IMR-90 (cell line): ENCODE measurements around the gene TEX11. TPM values are rescaled to one million over a fixed set of nuclear protein-coding genes. Genes with fewer than 3 reads are reported as not detected.

Experiments used
- ATAC-seq: fragments of 200-7000 bp; cut with Tn5 transposase; 2 replicates; pipeline ENCODE4 v1.9.1; 2020; ENCODE audit warnings: low read depth, mild to moderate bottlenecking, moderate library complexity
- BruUV-seq: library from RNA; stranded (reverse); fragments of 400-500 nt; replicated peaks from 2 replicates; lab custom pipeline; 2021; lab: Mats Ljungman, UMichigan
- CTCF ChIA-PET: fragments of 300-600 bp; formaldehyde crosslinking; extraction: SDS; loops from one replicate; lab custom pipeline; 2021; ENCODE audit warnings: antibody characterized with exemption; lab: Yijun Ruan, JAX
- POLR2A ChIA-PET: fragments of 300-600 bp; sonication (Branson Sonifier 250); formaldehyde crosslinking; loops from one replicate; lab custom pipeline; 2022; ENCODE audit warnings: antibody characterized with exemption; ENCODE audit not compliant: unreplicated experiment; lab: Charles Lee
- DNase-seq: peaks from one replicate; pipeline ENCODE4 v3.0.0; 2013
- H2AFZ ChIP-seq: replicated peaks from 2 replicates; pipeline ENCODE3; 2013; ENCODE audit warnings: low read length, mild to moderate bottlenecking; ENCODE audit not compliant: poor library complexity
- H2AK5ac ChIP-seq: 2 replicates; pipeline ENCODE4 v1.6.1; 2013; ENCODE audit warnings: low read depth, low read length, inconsistent platforms
- H2AK9ac ChIP-seq: replicated peaks from 2 replicates; pipeline ENCODE3; 2013; ENCODE audit warnings: mild to moderate bottlenecking, low read depth, low read length, moderate library complexity; ENCODE audit not compliant: poor library complexity
- H2BK120ac ChIP-seq: 2 replicates; pipeline ENCODE4 v1.6.1; 2013; ENCODE audit warnings: low read depth, low read length, inconsistent platforms
- H2BK15ac ChIP-seq: 3 replicates; pipeline ENCODE4 v1.6.1; 2013; ENCODE audit warnings: low read depth, low read length, inconsistent platforms
- H2BK20ac ChIP-seq: 2 replicates; pipeline ENCODE4 v1.6.1; 2013; ENCODE audit warnings: low read depth, mild to moderate bottlenecking, inconsistent platforms, low read length, moderate library complexity
- H2BK5ac ChIP-seq: 2 replicates; pipeline ENCODE4 v1.6.1; 2013; ENCODE audit warnings: mild to moderate bottlenecking, low read depth, low read length, inconsistent platforms; ENCODE audit not compliant: poor library complexity, severe bottlenecking
- H3K14ac ChIP-seq: replicated peaks from 2 replicates; pipeline ENCODE4 v1.6.1; 2013; ENCODE audit warnings: low read depth, low read length, inconsistent platforms
- H3K18ac ChIP-seq: 2 replicates; pipeline ENCODE4 v1.6.1; 2013; ENCODE audit warnings: low read depth, low read length, control low read depth
- H3K23ac ChIP-seq: 2 replicates; pipeline ENCODE4 v1.6.1; 2013; ENCODE audit warnings: low read depth, low read length, inconsistent platforms
- H3K27ac ChIP-seq: 2 replicates; pipeline ENCODE4 v1.5.1; 2013; ENCODE audit warnings: mild to moderate bottlenecking, control low read depth, low read length; ENCODE audit not compliant: insufficient read depth
- H3K27me3 ChIP-seq: 2 replicates; pipeline ENCODE4 v1.6.1; 2013; ENCODE audit warnings: low read length; ENCODE audit not compliant: control insufficient read depth, insufficient read depth
- H3K36me3 ChIP-seq: 2 replicates; pipeline ENCODE4 v1.6.1; 2013; ENCODE audit warnings: low read length, mixed read lengths; ENCODE audit not compliant: control insufficient read depth, insufficient read depth
- H3K4ac ChIP-seq: 2 replicates; pipeline ENCODE4 v1.6.1; 2013; ENCODE audit warnings: low read depth, low read length, inconsistent platforms
- H3K4me1 ChIP-seq: 2 replicates; pipeline ENCODE4 v1.6.1; 2013; ENCODE audit warnings: low read length, mixed read lengths; ENCODE audit not compliant: control insufficient read depth, insufficient read depth
- H3K4me2 ChIP-seq: 2 replicates; pipeline ENCODE4 v1.6.1; 2013; ENCODE audit warnings: low read depth, mild to moderate bottlenecking, control low read depth, low read length, moderate library complexity
- H3K4me3 ChIP-seq: 2 replicates; pipeline ENCODE4 v1.5.1; 2013; ENCODE audit warnings: low read depth, mild to moderate bottlenecking, control low read depth, low read length, moderate library complexity; ENCODE audit not compliant: insufficient read depth
- H3K56ac ChIP-seq: 2 replicates; pipeline ENCODE4 v1.6.1; 2013; ENCODE audit warnings: low read length, inconsistent platforms; ENCODE audit not compliant: insufficient read depth; ENCODE audit errors: extremely low read depth
- H3K79me1 ChIP-seq, 2 experiments: 2 replicates each; pipeline ENCODE4 v1.6.1; 2013; ENCODE audit warnings: low read length in 2 of 2, inconsistent platforms in 1 of 2, low read depth in 1 of 2
- H3K9ac ChIP-seq: 2 replicates; pipeline ENCODE4 v1.6.1; 2013; ENCODE audit warnings: low read depth, low read length, control low read depth
- H3K9me1 ChIP-seq: 2 replicates; pipeline ENCODE4 v1.6.1; 2013; ENCODE audit warnings: low read length, inconsistent platforms; ENCODE audit not compliant: insufficient read depth
- H3K9me3 ChIP-seq: 2 replicates; pipeline ENCODE4 v1.6.1; 2013; ENCODE audit warnings: low read length; ENCODE audit not compliant: control insufficient read depth, insufficient read depth
- H4K20me1 ChIP-seq: 2 replicates; pipeline ENCODE4 v1.6.1; 2013; ENCODE audit warnings: low read length, inconsistent platforms; ENCODE audit not compliant: insufficient read depth
- H4K5ac ChIP-seq: 2 replicates; pipeline ENCODE4 v1.6.1; 2013; ENCODE audit warnings: mild to moderate bottlenecking, low read depth, low read length, control low read depth
- H4K8ac ChIP-seq, 2 experiments: 2 replicates each; pipeline ENCODE4 v1.6.1; 2013; ENCODE audit warnings: low read depth in 2 of 2, low read length in 2 of 2, control low read depth in 1 of 2, inconsistent platforms in 1 of 2
- H4K91ac ChIP-seq: 2 replicates; pipeline ENCODE4 v1.6.1; 2013; ENCODE audit warnings: low read depth, low read length, inconsistent platforms; ENCODE audit not compliant: insufficient read depth
- BHLHE40 ChIP-seq: fragments of 150-350 bp; IDR thresholded peaks from 2 replicates; pipeline ENCODE4 v1.6.1; 2016; ENCODE audit warnings: mild to moderate bottlenecking, low read depth, low read length
- FOS ChIP-seq: fragments of 150-350 bp; IDR thresholded peaks from 2 replicates; pipeline ENCODE4 v1.6.1; 2016; ENCODE audit warnings: low read depth, low read length
- WGBS, 2 experiments: methylation state at CpG; one replicate each; pipeline versions ENCODE4 v1.1.5 to v1.1.7; 2013; ENCODE audit warnings: missing lambda C conversion rate in 2 of 2; ENCODE audit not compliant: insufficient read length in 1 of 2; ENCODE audit errors: extremely low coverage in 2 of 2; 5-methylcytosine and 5-hydroxymethylcytosine counted together
- dilution Hi-C: fragments of 300-500 bp; cut with HindIII; formaldehyde crosslinking; loops from one replicate; pipeline ENCODE4 v1.14.3; 2018; ENCODE audit warnings: low sequenced_read_pairs; ENCODE audit not compliant: unreplicated experiment
- in situ Hi-C: fragments of 300-500 bp; cut with MboI; formaldehyde crosslinking; loops from 3 replicates; pipeline ENCODE4 v1.14.3; 2019; ENCODE audit warnings: low sequenced_read_pairs, inconsistent platforms, mixed read lengths
- intact Hi-C: fragments of 100-400 bp; cut with micrococcal nuclease; formaldehyde crosslinking; loops from 2 replicates; pipeline ENCODE4 v1.10.0; 2022
- polyA plus RNA-seq, 3 experiments: library from polyadenylated mRNA; depleted of rRNA; stranded (reverse); fragments of >200 nt; gene quantifications; 2 replicates each; pipeline ENCODE4 v1.2.3, GENCODE V29; 2012; ENCODE audit warnings: low replicate concordance in 1 of 3
- total RNA-seq: library from RNA; depleted of rRNA; stranded (reverse); fragments of >200 nt; gene quantifications from 2 replicates; pipeline ENCODE4 v1.2.3, GENCODE V29; 2012

The TEX11 gene
- total and polyA plus RNA-seq, 2 of the 4 experiments (the other 2 are of a cell fraction), result not detected

DNA sequence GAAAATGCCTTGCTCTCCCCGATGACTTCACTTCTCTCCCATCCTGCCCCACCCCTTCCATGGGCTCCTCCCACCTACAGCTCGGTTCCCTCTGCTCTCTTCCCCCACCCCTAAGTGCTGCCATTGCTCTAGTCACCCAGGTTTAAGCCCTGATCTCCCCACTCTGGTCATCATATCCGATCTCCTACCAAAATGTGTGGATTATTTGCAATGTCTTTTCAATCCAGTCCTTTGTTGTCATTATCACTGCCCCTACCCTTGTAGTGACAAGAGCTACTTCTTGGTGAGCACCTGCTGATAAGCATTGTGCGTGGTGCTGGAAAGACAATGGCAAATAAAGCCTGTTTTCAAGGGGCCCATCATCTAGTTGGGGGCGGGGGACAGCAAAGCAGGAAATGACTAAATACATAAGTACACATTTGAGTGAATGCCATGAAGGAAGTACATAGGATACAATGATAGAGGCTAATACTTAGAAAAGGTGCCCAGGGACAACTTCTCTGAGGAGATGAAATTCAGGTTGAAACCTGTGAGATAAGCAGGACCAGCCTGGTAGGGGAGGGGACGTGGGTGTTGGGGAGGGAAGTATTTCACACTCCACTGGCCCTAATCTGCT is 400.1 kb downstream of the TEX11 start:
- BruUV-seq, result no TSS peak
- no peak overlapping the region for H3K56ac ChIP-seq
- no peak for TF ChIP-seq FOS
- TF ChIP-seq BHLHE40, result no peak
- ChIA-PET POLR2A (no interaction called here), CTCF (no interaction called here)
- H3K4me2 ChIP-seq, result no peak overlapping the region
- H3K4me1 ChIP-seq, result peaks cover 2% of the 10 kb centered on the region
- H2AK9ac ChIP-seq, result peak overlapping the region; percentile 38
- no peaks in the 10 kb centered on the region for H3K36me3 ChIP-seq
- in situ Hi-C loops, result no loop called here
- no peak overlapping the region for H3K23ac ChIP-seq
- H2BK15ac ChIP-seq, result no peak overlapping the region; the same call in 2 of the 3 replicates
- no peak overlapping the region for H2AK5ac ChIP-seq
- no peak overlapping the region for H3K27ac ChIP-seq
- H3K79me1 ChIP-seq, result no peaks in the 10 kb centered on the region
- peak overlapping the region; percentile 81 for H2AFZ ChIP-seq
- H3K4ac ChIP-seq, result peak overlapping the region; percentile 80
- WGBS, 2 experiments, result 40% methylated on average over 1 of the region's 6 CpGs; no CpG with 5 or more reads in 1 of the 2 experiments
- no peak overlapping the region for H4K5ac ChIP-seq
- DNase-seq (peak; percentile 8), ATAC-seq (no peak)
- H2BK120ac ChIP-seq, result peak overlapping the region; percentile 60
- no peak overlapping the region for H3K18ac ChIP-seq
- H4K91ac ChIP-seq, result no peak overlapping the region
- H3K9me3 ChIP-seq, result no peaks in the 10 kb centered on the region
- 0 out of 2 replicates have a peak overlapping the region, but pooled peaks have one; percentile 24 for H3K14ac ChIP-seq
- dilution Hi-C loops, result no loop called here
- H2BK20ac ChIP-seq, result peak overlapping the region; percentile 68; the same call in 1 of the 2 replicates
- H3K9me1 ChIP-seq, result peaks cover 5% of the 10 kb centered on the region
- H2BK5ac ChIP-seq, result no peak overlapping the region
- no peak overlapping the region for H3K9ac ChIP-seq
- H4K20me1 ChIP-seq, result no peaks in the 10 kb centered on the region
- peak overlapping the region in 1 of 2 experiments; percentile 19; a peak in 2 of 4 replicates for H4K8ac ChIP-seq
- no peak overlapping the region for H3K4me3 ChIP-seq
- intact Hi-C loops, result no loop called here
- peaks cover 6% of the 10 kb centered on the region for H3K27me3 ChIP-seq
